IPS-20b (cell line): ENCODE measurements around the gene ATP10A.

Experiments
- H3K27ac ChIP-seq: one replicate; pipeline ENCODE4 v1.5.1; 2013; ENCODE audit warnings: low read length
- H3K27me3 ChIP-seq: 2 replicates; pipeline ENCODE4 v1.6.1; 2013; ENCODE audit warnings: mild to moderate bottlenecking, low read length, inconsistent platforms; ENCODE audit not compliant: insufficient read depth
- H3K36me3 ChIP-seq: 2 replicates; pipeline ENCODE4 v1.6.1; 2013; ENCODE audit warnings: low read depth, mild to moderate bottlenecking, inconsistent platforms, low read length, moderate library complexity; ENCODE audit not compliant: insufficient read depth
- H3K4me1 ChIP-seq: 2 replicates; pipeline ENCODE4 v1.6.1; 2013; ENCODE audit warnings: mild to moderate bottlenecking, control low read depth, inconsistent platforms, low read length, moderate library complexity; ENCODE audit not compliant: insufficient read depth
- H3K4me3 ChIP-seq: 2 replicates; pipeline ENCODE4 v1.5.1; 2013; ENCODE audit warnings: mild to moderate bottlenecking, low read length, inconsistent platforms
- H3K9ac ChIP-seq: 2 replicates; pipeline ENCODE4 v1.6.1; 2013; ENCODE audit warnings: low read depth, mild to moderate bottlenecking, inconsistent platforms, low read length, moderate library complexity
- H3K9me3 ChIP-seq: 2 replicates; pipeline ENCODE4 v1.6.1; 2013; ENCODE audit warnings: mild to moderate bottlenecking, low read depth, low read length, inconsistent platforms; ENCODE audit not compliant: insufficient read depth

ATP10A gene

GRCh38 chr15:25631971-25632370, 231.2 kb downstream of the ATP10A start:
- H3K4me1 ChIP-seq, result peaks cover 2% of the 10 kb centered on the region; the same call in 1 of the 2 replicates

More at GRCh38 chr15:25631971-25632370, 231.2 kb downstream of the ATP10A start:
- Histone ChIP-seq H3K9ac (no peak overlapping the region), H3K9me3 (no peaks in the 10 kb centered on the region), H3K27ac (no peak overlapping the region), H3K36me3 (no peaks in the 10 kb centered on the region), H3K27me3 (peaks cover 14% of the 10 kb centered on the region), H3K4me3 (no peak overlapping the region)
